ENCODE results near the gene CD2.

- no peak for TF ChIP-seq POLR2AphosphoS5 (IDR thresholded peaks at IDR 0.05)
- TF ChIP-seq POLR2A (IDR thresholded peaks at IDR 0.05; ENCODE audit: low read depth), result no peak
- TF ChIP-seq, protein P1, sequence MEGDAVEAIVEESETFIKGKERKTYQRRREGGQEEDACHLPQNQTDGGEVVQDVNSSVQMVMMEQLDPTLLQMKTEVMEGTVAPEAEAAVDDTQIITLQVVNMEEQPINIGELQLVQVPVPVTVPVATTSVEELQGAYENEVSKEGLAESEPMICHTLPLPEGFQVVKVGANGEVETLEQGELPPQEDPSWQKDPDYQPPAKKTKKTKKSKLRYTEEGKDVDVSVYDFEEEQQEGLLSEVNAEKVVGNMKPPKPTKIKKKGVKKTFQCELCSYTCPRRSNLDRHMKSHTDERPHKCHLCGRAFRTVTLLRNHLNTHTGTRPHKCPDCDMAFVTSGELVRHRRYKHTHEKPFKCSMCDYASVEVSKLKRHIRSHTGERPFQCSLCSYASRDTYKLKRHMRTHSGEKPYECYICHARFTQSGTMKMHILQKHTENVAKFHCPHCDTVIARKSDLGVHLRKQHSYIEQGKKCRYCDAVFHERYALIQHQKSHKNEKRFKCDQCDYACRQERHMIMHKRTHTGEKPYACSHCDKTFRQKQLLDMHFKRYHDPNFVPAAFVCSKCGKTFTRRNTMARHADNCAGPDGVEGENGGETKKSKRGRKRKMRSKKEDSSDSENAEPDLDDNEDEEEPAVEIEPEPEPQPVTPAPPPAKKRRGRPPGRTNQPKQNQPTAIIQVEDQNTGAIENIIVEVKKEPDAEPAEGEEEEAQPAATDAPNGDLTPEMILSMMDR (IDR thresholded peaks at IDR 0.05), result no peak
- no peak for TF ChIP-seq EP300 (IDR thresholded peaks at IDR 0.05)
Measured at GRCh38 chr1:116794804-116795481, 40.7 kb downstream of the CD2 start.

Measured in esophagus muscularis mucosa (tissue), 4 donors.